ENCODE measurements around the gene AMELY. TPM values are rescaled to one million over a fixed set of nuclear protein-coding genes. Genes with fewer than 3 reads are reported as not detected.
"Not testable (repeated sequence)": the region's sequence is repeated elsewhere in the genome, so short reads cannot be mapped to it uniquely, and the experiment has no call there.

AMELY gene
- total RNA-seq, 1 donor from 2014 or later = not detected

DNA sequence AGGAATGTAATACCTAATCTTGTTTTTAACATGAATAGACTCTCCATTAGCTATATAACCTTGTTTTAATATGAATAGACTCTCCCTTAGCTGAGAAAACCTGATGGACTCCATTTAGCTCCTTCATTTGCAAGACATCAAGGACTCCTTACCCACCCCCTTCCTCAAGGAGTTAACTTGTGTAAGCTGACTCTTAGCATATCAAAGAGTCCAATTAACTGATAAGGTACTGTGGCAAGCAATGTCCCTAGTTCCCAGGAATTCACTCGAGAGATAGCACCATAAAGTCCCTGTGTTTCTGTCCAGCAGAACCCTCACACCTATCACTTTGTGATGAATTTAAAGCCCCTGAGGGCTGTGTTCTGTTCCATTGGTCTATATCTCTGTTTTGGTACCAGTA lies 16.3 kb downstream of the AMELY start:
- no peak overlapping the region for H3K9ac ChIP-seq (ENCODE audit: low read length)
- no peaks in the 10 kb centered on the region for H3K27me3 ChIP-seq (ENCODE audit: insufficient read depth, low read length)
- no peak overlapping the region for H3K27ac Mint-ChIP-seq (ENCODE audit: unreplicated experiment)
- H4K20me1 ChIP-seq (ENCODE audit: insufficient read depth, low read length) = no peaks in the 10 kb centered on the region
- FAIRE-seq (no peak), DNase-seq (ENCODE audit: low read depth) (no peak)
- no peak for TF ChIP-seq EZH2 (IDR thresholded peaks at IDR 0.05; ENCODE audit: insufficient read depth, low read length)
- TF ChIP-seq CTCF (IDR thresholded peaks at IDR 0.05; ENCODE audit: insufficient read depth, low read depth, low read length) = no peak
- H3K27me3 Mint-ChIP-seq (ENCODE audit: low read depth, unreplicated experiment) = peaks cover 24% of the 10 kb centered on the region
- H3K4me3 Mint-ChIP-seq (ENCODE audit: unreplicated experiment) = no peak overlapping the region
- H3K27ac ChIP-seq (ENCODE audit: low read depth, low read length) = no peak overlapping the region
- H3K4me2 ChIP-seq (ENCODE audit: low read length) = no peak overlapping the region
- H3K36me3 ChIP-seq (ENCODE audit: insufficient read depth, low read length) = no peaks in the 10 kb centered on the region
- no peaks in the 10 kb centered on the region for H3K4me1 ChIP-seq (ENCODE audit: insufficient read depth, low read length)
- H3K79me2 ChIP-seq (ENCODE audit: insufficient read depth, low read length) = no peaks in the 10 kb centered on the region
- no peaks in the 10 kb centered on the region for H3K9me3 ChIP-seq (ENCODE audit: insufficient read depth, low read depth, low read length)
- no peaks in the 10 kb centered on the region for H3K36me3 Mint-ChIP-seq (ENCODE audit: low read depth, unreplicated experiment)
- no peak overlapping the region for H3K4me3 ChIP-seq (ENCODE audit: insufficient read depth, low read depth, low read length)
- no peak overlapping the region for H2AFZ ChIP-seq (ENCODE audit: low read depth, low read length)
- no peaks in the 10 kb centered on the region for H3K4me1 Mint-ChIP-seq (ENCODE audit: low read depth, unreplicated experiment)
- H3K9me3 Mint-ChIP-seq (ENCODE audit: unreplicated experiment) = peaks cover 2% of the 10 kb centered on the region

DNA sequence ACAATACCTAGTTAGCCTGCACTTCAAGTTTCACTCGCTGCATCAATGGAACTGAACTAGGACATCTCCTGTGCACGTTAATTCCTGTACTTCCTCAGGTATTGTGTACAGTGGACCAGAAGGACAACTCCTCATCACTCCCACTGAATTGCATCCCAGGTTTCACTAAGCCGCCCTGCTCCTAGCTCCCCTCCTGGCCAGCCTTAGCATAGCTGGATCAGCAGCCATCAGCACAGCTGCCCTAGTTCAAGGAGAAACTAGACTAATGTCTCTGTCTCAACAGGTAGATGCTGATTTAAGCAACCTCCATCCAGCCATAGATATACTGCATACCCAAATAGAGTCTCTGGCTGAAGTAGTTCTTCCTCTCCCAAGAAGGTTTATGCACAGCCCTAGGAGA lies 17.1 kb downstream of the AMELY start:
- H2AFZ ChIP-seq (ENCODE audit: low read depth, low read length) = no peak overlapping the region
- H3K27ac ChIP-seq (ENCODE audit: low read depth, low read length) = no peak overlapping the region
- no peak overlapping the region for H3K4me3 ChIP-seq (ENCODE audit: insufficient read depth, low read depth, low read length)
- H3K4me3 Mint-ChIP-seq (ENCODE audit: unreplicated experiment) = no peak overlapping the region
- H3K27me3 ChIP-seq (ENCODE audit: insufficient read depth, low read length) = no peaks in the 10 kb centered on the region
- FAIRE-seq (no peak), DNase-seq (ENCODE audit: low read depth) (no peak)
- no peak overlapping the region for H3K27ac Mint-ChIP-seq (ENCODE audit: unreplicated experiment)
- no peaks in the 10 kb centered on the region for H4K20me1 ChIP-seq (ENCODE audit: insufficient read depth, low read length)
- H3K9me3 Mint-ChIP-seq (ENCODE audit: unreplicated experiment) = peaks cover 2% of the 10 kb centered on the region
- no peaks in the 10 kb centered on the region for H3K36me3 ChIP-seq (ENCODE audit: insufficient read depth, low read length)
- H3K36me3 Mint-ChIP-seq (ENCODE audit: low read depth, unreplicated experiment) = no peaks in the 10 kb centered on the region
- TF ChIP-seq EZH2 (IDR thresholded peaks at IDR 0.05; ENCODE audit: insufficient read depth, low read length) = no peak
- no peak for TF ChIP-seq CTCF (IDR thresholded peaks at IDR 0.05; ENCODE audit: insufficient read depth, low read depth, low read length)
- H3K9me3 ChIP-seq (ENCODE audit: insufficient read depth, low read depth, low read length) = no peaks in the 10 kb centered on the region
- H3K4me2 ChIP-seq (ENCODE audit: low read length) = no peak overlapping the region
- no peaks in the 10 kb centered on the region for H3K4me1 Mint-ChIP-seq (ENCODE audit: low read depth, unreplicated experiment)
- H3K79me2 ChIP-seq (ENCODE audit: insufficient read depth, low read length) = no peaks in the 10 kb centered on the region
- H3K27me3 Mint-ChIP-seq (ENCODE audit: low read depth, unreplicated experiment) = peaks cover 24% of the 10 kb centered on the region
- no peaks in the 10 kb centered on the region for H3K4me1 ChIP-seq (ENCODE audit: insufficient read depth, low read length)
- H3K9ac ChIP-seq (ENCODE audit: low read length) = no peak overlapping the region

- Mint-ChIP-seq H3K36me3 (ENCODE audit: low read depth, unreplicated experiment) (no peaks in the 10 kb centered on the region), H3K4me1 (ENCODE audit: low read depth, unreplicated experiment) (no peaks in the 10 kb centered on the region), H3K27ac (ENCODE audit: unreplicated experiment) (no peak overlapping the region), H3K9me3 (ENCODE audit: unreplicated experiment) (no peaks in the 10 kb centered on the region), H3K4me3 (ENCODE audit: unreplicated experiment) (no peak overlapping the region), H3K27me3 (ENCODE audit: low read depth, unreplicated experiment) (no peaks in the 10 kb centered on the region)
- DNase-seq (ENCODE audit: low read depth) (no peak), FAIRE-seq (no peak)
- H4K20me1 ChIP-seq (ENCODE audit: insufficient read depth, low read length) = no peaks in the 10 kb centered on the region
- no peak overlapping the region for H3K9ac ChIP-seq (ENCODE audit: low read length)
- no peaks in the 10 kb centered on the region for H3K79me2 ChIP-seq (ENCODE audit: insufficient read depth, low read length)
- no peak overlapping the region for H3K4me3 ChIP-seq (ENCODE audit: insufficient read depth, low read depth, low read length)
- H3K36me3 ChIP-seq (ENCODE audit: insufficient read depth, low read length) = no peaks in the 10 kb centered on the region
- H3K27me3 ChIP-seq (ENCODE audit: insufficient read depth, low read length) = no peaks in the 10 kb centered on the region
- H3K4me1 ChIP-seq (ENCODE audit: insufficient read depth, low read length) = no peaks in the 10 kb centered on the region
- H3K27ac ChIP-seq (ENCODE audit: low read depth, low read length) = no peak overlapping the region
- no peaks in the 10 kb centered on the region for H3K9me3 ChIP-seq (ENCODE audit: insufficient read depth, low read depth, low read length)
- H3K4me2 ChIP-seq (ENCODE audit: low read length) = no peak overlapping the region
- no peak overlapping the region for H2AFZ ChIP-seq (ENCODE audit: low read depth, low read length)
- no peak for TF ChIP-seq CTCF (IDR thresholded peaks at IDR 0.05; ENCODE audit: insufficient read depth, low read depth, low read length)
- no peak for TF ChIP-seq EZH2 (IDR thresholded peaks at IDR 0.05; ENCODE audit: insufficient read depth, low read length)
Measured at GRCh38 chrY:6849384-6849783, 62.2 kb downstream of the AMELY start.

DNA sequence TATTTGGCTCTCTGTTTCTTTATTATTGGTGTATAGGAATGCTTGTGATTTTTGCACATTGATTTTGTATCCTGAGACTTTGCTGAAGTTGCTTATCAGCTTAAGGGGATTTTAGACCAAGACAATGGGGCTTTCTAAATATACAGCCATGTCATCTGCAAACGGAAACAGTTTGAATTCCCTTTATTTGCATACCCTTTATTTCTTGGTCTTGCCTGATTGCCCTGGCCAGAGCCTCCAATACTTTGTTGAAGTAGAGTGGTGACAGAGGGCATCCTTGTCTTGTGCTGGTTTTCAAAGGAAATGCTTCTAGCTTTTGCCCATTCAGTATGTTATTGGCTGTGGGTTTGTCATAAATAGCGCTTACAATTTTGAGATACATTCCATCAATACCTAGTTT lies 68.9 kb downstream of the AMELY start:
- H3K36me3 Mint-ChIP-seq (ENCODE audit: low read depth, unreplicated experiment); H3K27me3 ChIP-seq (ENCODE audit: insufficient read depth, low read length); H3K79me2 ChIP-seq (ENCODE audit: insufficient read depth, low read length); H2AFZ ChIP-seq (ENCODE audit: low read depth, low read length); H3K27me3 Mint-ChIP-seq (ENCODE audit: low read depth, unreplicated experiment); H3K4me3 Mint-ChIP-seq (ENCODE audit: unreplicated experiment); H3K4me1 Mint-ChIP-seq (ENCODE audit: low read depth, unreplicated experiment); H3K4me3 ChIP-seq (ENCODE audit: insufficient read depth, low read depth, low read length); H3K36me3 ChIP-seq (ENCODE audit: insufficient read depth, low read length); H3K9ac ChIP-seq (ENCODE audit: low read length); FAIRE-seq; H4K20me1 ChIP-seq (ENCODE audit: insufficient read depth, low read length); DNase-seq (ENCODE audit: low read depth); H3K4me2 ChIP-seq (ENCODE audit: low read length); H3K27ac ChIP-seq (ENCODE audit: low read depth, low read length); H3K4me1 ChIP-seq (ENCODE audit: insufficient read depth, low read length); H3K9me3 ChIP-seq (ENCODE audit: insufficient read depth, low read depth, low read length); H3K9me3 Mint-ChIP-seq (ENCODE audit: unreplicated experiment); H3K27ac Mint-ChIP-seq (ENCODE audit: unreplicated experiment): not testable (repeated sequence)

Data from astrocyte (in vitro differentiated cells and primary cell).